AG09319 (cell line): ENCODE data around the gene KLHL7.
"Not testable (repeated sequence)": the region's sequence is repeated elsewhere in the genome, so short reads cannot be mapped to it uniquely, and the experiment has no call there.

ENCODE experiments used
- DNase-seq: peaks from one replicate; pipeline ENCODE4 v3.0.0-alpha.2; 2010; ENCODE audit warnings: low read depth; ENCODE audit errors: extremely low read depth
- CTCF ChIP-seq: IDR thresholded peaks from 2 replicates; pipeline ENCODE4 v1.5.1; 2011; ENCODE audit warnings: low read depth, mild to moderate bottlenecking, inconsistent platforms, low read length, moderate library complexity

KLHL7 gene

DNA sequence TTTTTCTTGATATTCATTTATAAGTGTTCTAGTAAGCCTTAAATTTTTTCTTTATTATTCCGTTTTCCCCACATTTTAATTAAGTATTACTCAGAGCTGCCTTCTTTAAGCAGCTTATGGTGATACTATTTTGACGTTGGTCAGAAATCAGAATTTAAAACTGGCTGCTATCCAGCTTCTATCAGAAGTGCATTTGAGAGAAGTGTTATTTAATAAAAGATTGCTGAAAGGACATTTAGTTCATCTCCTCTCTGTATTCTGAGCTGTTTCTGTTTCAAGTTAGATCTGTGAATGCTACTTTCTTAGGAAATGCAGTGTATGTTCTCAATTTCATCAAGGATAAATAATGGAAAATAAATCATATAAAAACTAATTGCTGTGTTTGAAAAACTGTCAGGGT lies 17.4 kb downstream of the KLHL7 start:
- TF ChIP-seq CTCF, result no peak
- DNase-seq, result no peak

GRCh38 chr7:23123465-23123864 lies 17.9 kb downstream of the KLHL7 start:
- no peak for TF ChIP-seq CTCF
- no peak for DNase-seq

DNA sequence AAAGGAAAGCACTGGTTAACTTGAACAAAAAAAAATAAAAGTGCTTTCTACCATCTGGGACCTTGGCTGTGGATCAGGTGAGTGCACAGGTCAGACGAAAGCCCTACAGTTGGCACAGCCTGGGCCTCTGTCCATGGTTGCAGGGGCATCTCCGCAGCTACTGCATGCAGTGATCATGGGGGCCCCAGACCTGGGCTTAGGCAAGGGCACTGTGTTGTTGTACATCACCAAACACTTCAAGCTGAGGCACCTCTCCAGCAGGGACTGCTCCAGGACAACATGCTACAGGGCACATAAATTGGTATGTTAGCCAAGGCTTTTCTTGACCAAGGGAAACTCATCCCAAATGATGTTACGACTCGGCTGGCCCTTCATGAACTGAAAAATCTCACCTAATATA lies 23.5 kb downstream of the KLHL7 start:
- DNase-seq, result no peak
- no peak for TF ChIP-seq CTCF

DNA sequence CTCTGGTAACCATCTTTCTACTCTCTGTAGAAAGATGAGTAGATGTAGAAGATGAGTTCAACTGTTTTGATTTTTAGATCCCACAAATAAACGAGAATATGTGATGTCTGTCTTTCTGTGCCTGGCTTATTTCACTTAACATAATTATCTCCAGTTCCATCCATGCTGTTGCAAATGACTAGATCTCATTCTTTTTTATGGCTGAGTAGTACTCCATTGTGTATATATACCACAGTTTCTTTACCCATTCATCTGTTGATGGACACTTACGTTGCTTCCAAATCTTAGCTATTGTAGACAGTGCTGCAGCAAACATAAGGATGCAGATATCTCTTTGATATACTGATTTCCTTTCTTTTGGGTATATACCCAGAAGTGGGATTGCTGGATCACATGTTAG lies 26.2 kb downstream of the KLHL7 start:
- not testable (repeated sequence) for DNase-seq

DNA sequence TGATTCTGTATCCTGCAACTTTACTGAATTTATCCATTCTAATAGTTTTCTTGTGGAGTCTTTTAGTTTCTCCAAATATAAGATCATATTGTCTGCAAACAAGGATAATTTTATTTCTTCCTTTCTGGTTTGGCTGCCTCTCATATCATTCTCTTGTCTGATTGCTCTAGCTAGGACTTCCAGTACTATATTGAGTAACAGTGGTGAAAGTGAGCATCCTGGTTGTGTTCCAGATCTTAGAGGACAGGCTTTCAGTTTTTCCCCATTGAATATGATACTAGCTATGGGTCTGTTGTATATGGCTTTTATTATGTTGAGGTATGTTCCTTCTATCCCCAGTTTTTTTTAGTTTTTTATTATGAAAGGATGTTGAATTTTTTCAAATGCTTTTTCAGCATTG lies 28.2 kb downstream of the KLHL7 start:
- no peak for DNase-seq
- TF ChIP-seq CTCF, result no peak

GRCh38 chr7:23135755-23136154 lies 30.2 kb downstream of the KLHL7 start:
- no peak for TF ChIP-seq CTCF
- no peak for DNase-seq

DNA sequence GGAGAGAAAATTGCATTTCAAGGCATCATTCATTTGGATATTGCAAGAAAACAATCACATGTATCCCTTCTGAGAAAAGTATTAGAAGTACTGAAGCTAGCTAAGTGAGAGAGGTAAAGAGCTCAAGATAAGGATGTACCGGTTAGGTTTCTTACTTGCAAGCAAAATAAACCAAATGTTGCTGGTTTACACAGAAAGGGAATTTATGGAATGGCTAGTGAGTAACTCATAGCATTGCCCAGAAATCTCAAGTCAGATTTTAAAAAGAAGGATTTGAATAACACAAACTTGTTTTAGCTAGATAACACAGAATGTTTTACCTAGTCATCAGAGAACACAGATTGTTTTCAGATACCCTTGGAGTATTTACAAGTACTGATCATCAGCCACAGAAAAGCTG lies 30.6 kb downstream of the KLHL7 start:
- DNase-seq, result no peak
- no peak for TF ChIP-seq CTCF

DNA sequence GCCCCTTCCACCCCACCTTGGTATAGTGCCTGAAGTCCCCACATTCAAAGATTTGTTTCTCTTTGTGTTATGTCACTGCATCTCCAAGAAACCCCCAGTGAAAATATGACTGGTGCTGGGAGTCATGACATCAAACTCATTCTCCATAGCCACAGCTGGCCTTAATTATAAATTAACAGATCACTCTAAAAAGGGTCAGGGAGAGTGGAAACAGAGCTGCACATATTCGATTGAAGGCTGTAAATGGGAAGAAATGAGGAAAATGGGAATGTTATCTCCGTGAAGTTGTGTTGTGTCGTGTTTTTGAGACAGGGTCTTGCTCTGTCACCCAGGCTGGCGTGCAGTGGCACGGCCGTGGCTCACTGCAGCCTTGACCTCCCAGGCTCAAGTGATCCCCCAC lies 52.1 kb downstream of the KLHL7 start:
- TF ChIP-seq CTCF, result no peak
- no peak for DNase-seq
